T-helper 9 cell (primary cell): ENCODE results near the gene AGBL4.
"Not testable (repeated sequence)": the region's sequence is repeated elsewhere in the genome, so short reads cannot be mapped to it uniquely, and the experiment has no call there.

Experiments used
- DNase-seq: peaks from one replicate; pipeline ENCODE4 v3.0.0-alpha.2; 2020

AGBL4 gene

GRCh38 chr1:49424782-49425181, 599.0 kb downstream of the AGBL4 start:
- DNase-seq, result no peak

- DNase-seq, result no peak
Measured at GRCh38 chr1:49416758-49417157, 607.0 kb downstream of the AGBL4 start.

GRCh38 chr1:49408346-49408745, 615.4 kb downstream of the AGBL4 start:
- DNase-seq, result no peak

- DNase-seq, result no peak
Measured at GRCh38 chr1:49397086-49397485, 626.7 kb downstream of the AGBL4 start.

- DNase-seq, result no peak
Measured at GRCh38 chr1:49394200-49394599, 629.6 kb downstream of the AGBL4 start.

- no peak for DNase-seq
Measured at GRCh38 chr1:49389699-49390098, 634.1 kb downstream of the AGBL4 start.

GRCh38 chr1:49364676-49365075, 659.1 kb downstream of the AGBL4 start:
- no peak for DNase-seq

GRCh38 chr1:49363628-49364027, 660.1 kb downstream of the AGBL4 start:
- no peak for DNase-seq

- DNase-seq, result no peak
Measured at GRCh38 chr1:49358036-49358435, 665.7 kb downstream of the AGBL4 start.

- DNase-seq, result no peak
Measured at GRCh38 chr1:49356594-49356993, 667.2 kb downstream of the AGBL4 start.

- no peak for DNase-seq
Measured at GRCh38 chr1:49351768-49352167, 672.0 kb downstream of the AGBL4 start.

GRCh38 chr1:49346767-49347349, 676.9 kb downstream of the AGBL4 start:
- DNase-seq, result no peak

GRCh38 chr1:49340576-49340975, 683.2 kb downstream of the AGBL4 start:
- no peak for DNase-seq

- DNase-seq, result no peak
Measured at GRCh38 chr1:49339043-49339442, 684.7 kb downstream of the AGBL4 start.

- DNase-seq, result no peak
Measured at GRCh38 chr1:49337251-49337650, 686.5 kb downstream of the AGBL4 start.

GRCh38 chr1:49333906-49334305, 689.8 kb downstream of the AGBL4 start:
- DNase-seq, result no peak

GRCh38 chr1:49331066-49331852, 692.5 kb downstream of the AGBL4 start:
- DNase-seq, result no peak

GRCh38 chr1:49323925-49324540, 699.7 kb downstream of the AGBL4 start:
- no peak for DNase-seq

GRCh38 chr1:49320493-49320892, 703.3 kb downstream of the AGBL4 start:
- not testable (repeated sequence) for DNase-seq

- DNase-seq, result no peak
Measured at GRCh38 chr1:49319426-49319963, 704.3 kb downstream of the AGBL4 start.

- no peak for DNase-seq
Measured at GRCh38 chr1:49318218-49318617, 705.5 kb downstream of the AGBL4 start.

- no peak for DNase-seq
Measured at GRCh38 chr1:49307457-49307856, 716.3 kb downstream of the AGBL4 start.

- DNase-seq, result no peak
Measured at GRCh38 chr1:49306507-49307070, 717.2 kb downstream of the AGBL4 start.

- not testable (repeated sequence) for DNase-seq
Measured at GRCh38 chr1:49302400-49302799, 721.4 kb downstream of the AGBL4 start.
